HK-2 (cell line): Measurements from ENCODE around the gene KDM4C.
A peak's percentile ranks its signal among the peaks of the same experiment; 100 is the strongest.

Experiments used
- DNase-seq: peaks from one replicate; pipeline ENCODE4 v3.0.0-alpha.2; 2018; ENCODE audit not compliant: unreplicated experiment

KDM4C gene

GRCh38 chr9:7210854-7211637 lies 453.3 kb downstream of the KDM4C start:
- DNase-seq: no peak

- no peak for DNase-seq
These were observed 453.9 kb downstream of the KDM4C start for GRCh38 chr9:7211657-7212056.

GRCh38 chr9:7212101-7212500 lies 454.3 kb downstream of the KDM4C start:
- DNase-seq: no peak

- DNase-seq: peak; percentile 5
These were observed 458.4 kb downstream of the KDM4C start for GRCh38 chr9:7216004-7216841.

GRCh38 chr9:7223981-7224380 lies 466.2 kb downstream of the KDM4C start:
- peak; percentile 16 for DNase-seq
